Neural progenitor cell (in vitro differentiated cells): Measurements from ENCODE around the gene GRHL1. TPM values are rescaled to one million over a fixed set of nuclear protein-coding genes. Genes with fewer than 3 reads are reported as not detected.
"Not testable (repeated sequence)": the region's sequence is repeated elsewhere in the genome, so short reads cannot be mapped to it uniquely, and the experiment has no call there.

Source experiments
- DNase-seq: peaks from one replicate; pipeline ENCODE4 v3.0.0-alpha.2; 2016; ENCODE audit warnings: low spot score
- H2AFZ ChIP-seq: fragments of 200-600 bp; sonication (generic); replicated peaks from 2 replicates; pipeline ENCODE4 v1.6.1; 2016; ENCODE audit warnings: antibody characterized with exemption
- H3F3A ChIP-seq: fragments of 200-600 bp; sonication (generic); 2 replicates; pipeline ENCODE4 v1.6.1; 2016; ENCODE audit warnings: antibody characterized with exemption, low read depth
- H3K27ac ChIP-seq: fragments of 200-600 bp; sonication (generic); 2 replicates; pipeline ENCODE4 v1.5.1; 2016; ENCODE audit warnings: mild to moderate bottlenecking
- H3K27me3 ChIP-seq: fragments of 200-600 bp; sonication (generic); 2 replicates; pipeline ENCODE4 v1.6.1; 2016; ENCODE audit warnings: mild to moderate bottlenecking, moderate library complexity
- H3K36me3 ChIP-seq: fragments of 200-600 bp; sonication (generic); 2 replicates; pipeline ENCODE4 v1.5.1; 2016
- H3K4me1 ChIP-seq: fragments of 200-600 bp; sonication (generic); 2 replicates; pipeline ENCODE4 v1.6.1; 2016; ENCODE audit warnings: mixed run types
- H3K4me2 ChIP-seq: fragments of 200-600 bp; sonication (generic); 2 replicates; pipeline ENCODE4 v1.6.1; 2016
- H3K4me3 ChIP-seq: fragments of 200-600 bp; sonication (generic); 2 replicates; pipeline ENCODE4 v1.5.1; 2016
- H3K79me2 ChIP-seq: fragments of 200-600 bp; sonication (generic); 2 replicates; pipeline ENCODE4 v1.6.1; 2016; ENCODE audit warnings: low read depth
- H3K9ac ChIP-seq: fragments of 200-600 bp; sonication (generic); 2 replicates; pipeline ENCODE4 v1.6.1; 2016
- H3K9me3 ChIP-seq: fragments of 200-600 bp; sonication (generic); 2 replicates; pipeline ENCODE4 v1.5.1; 2016; ENCODE audit warnings: low read depth
- H4K20me1 ChIP-seq: fragments of 200-600 bp; sonication (generic); 2 replicates; pipeline ENCODE4 v1.6.1; 2016; ENCODE audit warnings: low read depth
- H3K27ac Mint-ChIP-seq: 3 replicates; pipeline ENCODE4 v1.8.0; 2021; ENCODE audit warnings: mixed read lengths
- H3K27me3 Mint-ChIP-seq: 2 replicates; pipeline ENCODE4 v1.8.0; 2022; ENCODE audit warnings: low read depth, mild to moderate bottlenecking, inconsistent platforms, moderate library complexity, mixed read lengths; ENCODE audit not compliant: insufficient read depth
- H3K36me3 Mint-ChIP-seq: 3 replicates; pipeline ENCODE4 v1.8.0; 2021; ENCODE audit warnings: mixed read lengths
- H3K4me1 Mint-ChIP-seq: 3 replicates; pipeline ENCODE4 v1.8.0; 2021; ENCODE audit warnings: mixed read lengths
- H3K4me3 Mint-ChIP-seq: 3 replicates; pipeline ENCODE4 v1.8.0; 2021; ENCODE audit warnings: mild to moderate bottlenecking, moderate library complexity, mixed read lengths
- H3K9me3 Mint-ChIP-seq: 3 replicates; pipeline ENCODE4 v1.8.0; 2020; ENCODE audit warnings: mixed read lengths
- EZH2 ChIP-seq: fragments of 200-600 bp; sonication (generic); IDR thresholded peaks from 2 replicates; pipeline ENCODE4 v1.6.1; 2017; ENCODE audit warnings: antibody characterized with exemption, mild to moderate bottlenecking, moderate library complexity
- EZH2phosphoT487 ChIP-seq: fragments of 200-600 bp; sonication (generic); IDR thresholded peaks from 2 replicates; pipeline ENCODE4 v1.6.1; 2017; ENCODE audit warnings: antibody characterized with exemption
- total RNA-seq: library from RNA; depleted of rRNA; stranded (reverse); fragments of >200 nt; gene quantifications from 2 replicates; pipeline ENCODE4 v1.2.3, GENCODE V29; 2015; ENCODE audit warnings: low replicate concordance
- TF ChIP-seq, protein P1 (sequence below): fragments of 200-600 bp; sonication (generic); IDR thresholded peaks from 2 replicates; pipeline ENCODE4 v1.5.1; 2017; ENCODE audit warnings: antibody characterized with exemption, mild to moderate bottlenecking

GRHL1 gene
- total RNA-seq, 1 donor from 2014 or later: 5.8 TPM

DNA sequence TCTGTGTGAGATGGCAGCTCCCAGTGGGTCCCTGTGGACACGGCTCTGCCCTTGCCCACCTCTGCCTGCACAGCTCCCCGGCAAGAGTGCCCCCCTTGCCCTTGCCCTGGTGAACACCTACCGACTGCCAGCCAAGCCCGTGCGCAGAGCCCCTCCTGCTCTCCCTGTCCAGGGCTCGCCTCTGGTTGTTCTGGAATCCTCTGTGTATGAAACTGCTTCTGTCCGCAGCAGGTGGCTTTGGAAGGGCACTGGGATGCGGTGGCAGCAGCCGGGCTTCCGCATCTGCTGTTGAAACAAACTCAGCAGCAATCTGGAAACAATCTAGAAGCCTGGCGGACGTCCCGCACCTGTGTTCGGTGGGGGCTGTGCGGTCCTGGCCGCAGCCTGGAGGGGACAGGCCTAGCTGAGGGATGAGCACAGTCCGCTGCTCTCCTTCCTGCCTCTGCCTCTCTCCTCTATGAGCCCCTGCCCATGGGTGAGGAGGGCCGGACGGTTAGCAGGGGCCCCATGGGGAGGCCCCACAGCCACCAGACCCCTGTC is 57.8 kb downstream of the GRHL1 start:
- H3K4me1 ChIP-seq: no peaks in the 10 kb centered on the region
- H3K9me3 ChIP-seq: no peaks in the 10 kb centered on the region
- Mint-ChIP-seq H3K4me3 (no peak overlapping the region), H3K27ac (no peak overlapping the region), H3K9me3 (no peaks in the 10 kb centered on the region), H3K27me3 (peaks cover 2% of the 10 kb centered on the region), H3K36me3 (no peaks in the 10 kb centered on the region), H3K4me1 (peaks cover 30% of the 10 kb centered on the region)
- no peak for TF ChIP-seq EZH2phosphoT487
- TF ChIP-seq, protein P1, sequence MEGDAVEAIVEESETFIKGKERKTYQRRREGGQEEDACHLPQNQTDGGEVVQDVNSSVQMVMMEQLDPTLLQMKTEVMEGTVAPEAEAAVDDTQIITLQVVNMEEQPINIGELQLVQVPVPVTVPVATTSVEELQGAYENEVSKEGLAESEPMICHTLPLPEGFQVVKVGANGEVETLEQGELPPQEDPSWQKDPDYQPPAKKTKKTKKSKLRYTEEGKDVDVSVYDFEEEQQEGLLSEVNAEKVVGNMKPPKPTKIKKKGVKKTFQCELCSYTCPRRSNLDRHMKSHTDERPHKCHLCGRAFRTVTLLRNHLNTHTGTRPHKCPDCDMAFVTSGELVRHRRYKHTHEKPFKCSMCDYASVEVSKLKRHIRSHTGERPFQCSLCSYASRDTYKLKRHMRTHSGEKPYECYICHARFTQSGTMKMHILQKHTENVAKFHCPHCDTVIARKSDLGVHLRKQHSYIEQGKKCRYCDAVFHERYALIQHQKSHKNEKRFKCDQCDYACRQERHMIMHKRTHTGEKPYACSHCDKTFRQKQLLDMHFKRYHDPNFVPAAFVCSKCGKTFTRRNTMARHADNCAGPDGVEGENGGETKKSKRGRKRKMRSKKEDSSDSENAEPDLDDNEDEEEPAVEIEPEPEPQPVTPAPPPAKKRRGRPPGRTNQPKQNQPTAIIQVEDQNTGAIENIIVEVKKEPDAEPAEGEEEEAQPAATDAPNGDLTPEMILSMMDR: no peak
- no peak for TF ChIP-seq EZH2
- H3K27ac ChIP-seq: no peak overlapping the region
- no peak overlapping the region for H3K4me3 ChIP-seq
- no peak overlapping the region for H3K4me2 ChIP-seq
- no peaks in the 10 kb centered on the region for H3F3A ChIP-seq
- H3K9ac ChIP-seq: no peak overlapping the region
- H3K27me3 ChIP-seq: no peaks in the 10 kb centered on the region
- H4K20me1 ChIP-seq: no peaks in the 10 kb centered on the region
- no peak overlapping the region for H2AFZ ChIP-seq
- H3K79me2 ChIP-seq: no peaks in the 10 kb centered on the region
- no peak for DNase-seq
- H3K36me3 ChIP-seq: no peaks in the 10 kb centered on the region

DNA sequence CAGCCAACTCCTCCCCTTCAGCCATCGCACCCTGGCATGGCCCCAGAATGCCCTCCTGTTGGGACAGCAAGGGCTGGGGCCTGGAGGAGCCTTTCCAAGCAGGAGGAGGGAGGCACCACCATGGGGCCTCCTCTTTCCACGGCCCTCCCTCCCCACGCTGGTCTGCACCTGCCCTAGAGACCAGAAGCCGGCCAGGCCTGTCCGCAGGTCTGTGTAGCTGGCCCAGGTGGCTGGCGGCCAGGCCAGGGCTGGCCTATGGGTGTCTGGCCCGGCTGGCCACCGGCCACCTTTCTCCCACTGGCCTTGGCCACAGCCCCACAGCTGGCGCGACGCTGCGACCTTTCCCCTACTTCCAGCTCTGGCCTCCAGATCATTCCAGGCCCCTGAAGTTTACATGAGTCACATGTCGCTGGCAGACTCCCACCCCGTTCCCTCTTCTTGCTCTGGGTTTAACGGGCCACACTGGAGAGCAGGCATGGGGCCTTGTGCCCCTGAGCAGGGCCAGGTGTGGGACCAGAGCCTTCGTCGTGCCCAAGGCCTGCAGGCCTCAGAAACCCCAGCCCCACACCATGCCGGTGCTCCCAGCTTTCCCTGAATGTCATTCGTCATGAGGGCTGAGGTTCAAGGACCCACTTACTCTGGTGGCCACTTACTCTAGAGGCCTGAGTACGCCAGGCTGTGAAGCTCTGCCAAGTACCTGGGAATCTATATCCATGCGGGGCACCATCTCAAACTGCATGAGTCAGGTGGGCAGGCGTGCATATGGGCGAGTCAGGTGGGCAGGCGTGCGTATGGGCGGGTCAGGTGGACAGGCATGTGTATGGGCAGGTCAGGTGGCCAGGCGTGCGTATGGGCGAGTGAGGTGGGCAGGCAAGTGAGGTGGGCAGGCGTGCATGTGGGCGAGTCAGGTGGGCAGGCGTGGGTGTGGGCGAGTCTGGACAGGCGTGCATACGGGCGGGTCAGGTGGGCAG is 58.6 kb downstream of the GRHL1 start:
- H3K36me3 ChIP-seq: no peaks in the 10 kb centered on the region
- Mint-ChIP-seq H3K4me1 (peaks cover 30% of the 10 kb centered on the region), H3K36me3 (no peaks in the 10 kb centered on the region), H3K27ac (no peak overlapping the region), H3K27me3 (peaks cover 2% of the 10 kb centered on the region), H3K9me3 (no peaks in the 10 kb centered on the region), H3K4me3 (no peak overlapping the region)
- DNase-seq: no peak
- no peak overlapping the region for H3K9ac ChIP-seq
- no peaks in the 10 kb centered on the region for H3K27me3 ChIP-seq
- TF ChIP-seq EZH2 (no peak), EZH2phosphoT487 (no peak)
- TF ChIP-seq, protein P1: no peak
- no peak overlapping the region for H3K27ac ChIP-seq
- H2AFZ ChIP-seq: no peak overlapping the region
- no peak overlapping the region for H3K4me2 ChIP-seq
- no peaks in the 10 kb centered on the region for H3K9me3 ChIP-seq
- H4K20me1 ChIP-seq: no peaks in the 10 kb centered on the region
- no peaks in the 10 kb centered on the region for H3K4me1 ChIP-seq
- H3K79me2 ChIP-seq: no peaks in the 10 kb centered on the region
- no peaks in the 10 kb centered on the region for H3F3A ChIP-seq
- H3K4me3 ChIP-seq: no peak overlapping the region

DNA sequence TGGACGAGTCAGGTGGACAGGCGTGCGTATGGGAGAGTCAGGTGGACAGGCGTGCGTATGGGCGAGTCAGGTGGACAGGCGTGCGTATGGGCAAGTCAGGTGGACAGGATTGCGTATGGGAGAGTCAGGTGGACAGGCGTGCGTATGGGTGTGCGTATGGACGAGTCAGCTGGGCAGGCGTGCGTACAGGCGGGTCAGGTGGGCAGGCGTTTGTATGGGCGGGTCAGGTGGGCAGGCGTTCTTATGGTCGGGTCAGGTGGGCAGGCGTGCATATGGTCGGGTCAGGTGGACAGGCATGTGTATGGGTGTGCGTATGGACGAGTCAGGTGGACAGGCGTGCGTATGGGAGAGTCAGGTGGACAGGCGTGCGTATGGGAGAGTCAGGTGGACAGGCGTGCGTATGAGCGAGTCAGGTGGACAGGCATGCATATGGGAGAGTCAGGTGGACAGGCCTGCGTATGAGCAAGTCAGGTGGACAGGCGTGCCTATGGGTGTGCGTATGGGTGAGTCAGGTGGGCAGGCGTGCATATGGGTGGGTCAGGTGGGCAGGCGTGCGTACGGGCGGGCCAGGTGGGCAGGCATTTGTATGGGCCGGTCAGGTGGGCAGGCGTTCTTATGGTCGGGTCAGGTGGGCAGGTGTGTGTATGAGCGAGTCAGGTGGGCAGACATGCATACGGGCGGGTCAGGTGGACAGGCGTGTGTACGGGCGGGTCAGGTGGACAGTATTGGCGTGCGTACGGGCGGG is 59.5 kb downstream of the GRHL1 start:
- not testable (repeated sequence) for H3K27ac Mint-ChIP-seq, H3K4me3 Mint-ChIP-seq, H3K4me1 ChIP-seq, H3K36me3 Mint-ChIP-seq, DNase-seq, H3K27me3 ChIP-seq, H3K27me3 Mint-ChIP-seq, H3K27ac ChIP-seq, H3K79me2 ChIP-seq, H3K9me3 Mint-ChIP-seq, H3K9me3 ChIP-seq, H4K20me1 ChIP-seq, H3K4me3 ChIP-seq, H2AFZ ChIP-seq, H3K36me3 ChIP-seq, H3K9ac ChIP-seq, H3K4me2 ChIP-seq, H3F3A ChIP-seq
- H3K4me1 Mint-ChIP-seq: peaks cover 30% of the 10 kb centered on the region

DNA sequence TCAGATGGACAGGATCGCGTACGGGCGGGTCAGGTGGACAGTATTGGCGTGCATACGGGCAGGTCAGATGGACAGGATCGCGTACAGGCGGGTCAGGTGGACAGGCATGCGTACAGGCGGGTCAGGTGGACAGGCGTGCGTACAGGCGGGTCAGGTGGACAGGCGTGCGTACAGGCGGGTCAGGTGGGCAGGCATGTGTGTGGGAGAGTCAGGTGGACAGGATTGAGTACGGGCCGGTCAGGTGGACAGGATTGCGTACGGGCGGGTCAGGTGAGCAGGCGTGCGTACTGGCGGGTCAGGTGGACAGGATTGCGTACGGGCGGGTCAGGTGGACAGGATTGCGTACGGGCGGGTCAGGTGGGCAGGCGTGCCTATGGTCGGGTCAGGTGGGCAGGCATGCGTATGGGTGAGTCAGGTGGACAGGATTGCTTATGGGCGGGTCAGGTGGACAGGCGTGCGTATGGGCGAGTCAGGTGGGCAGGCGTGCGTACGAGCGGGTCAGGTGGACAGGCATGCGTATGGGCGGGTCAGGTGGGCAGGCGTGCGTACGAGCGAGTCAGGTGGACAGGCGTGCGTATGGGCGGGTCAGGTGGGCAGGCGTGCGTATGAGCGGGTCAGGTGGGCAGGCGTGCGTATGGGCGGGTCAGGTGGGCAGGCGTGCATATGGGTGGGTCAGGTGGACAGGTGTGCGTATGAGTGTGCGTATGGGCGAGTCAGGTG is 60.3 kb downstream of the GRHL1 start:
- H3K27ac Mint-ChIP-seq, H3K4me3 ChIP-seq, H3K36me3 ChIP-seq, H3K4me2 ChIP-seq, H3F3A ChIP-seq, H3K9ac ChIP-seq, H3K27ac ChIP-seq, H2AFZ ChIP-seq, H4K20me1 ChIP-seq, H3K9me3 Mint-ChIP-seq, H3K27me3 Mint-ChIP-seq, H3K79me2 ChIP-seq, H3K27me3 ChIP-seq, H3K9me3 ChIP-seq, H3K4me1 ChIP-seq, H3K36me3 Mint-ChIP-seq, DNase-seq, H3K4me3 Mint-ChIP-seq: not testable (repeated sequence)
- H3K4me1 Mint-ChIP-seq: peaks cover 28% of the 10 kb centered on the region

DNA sequence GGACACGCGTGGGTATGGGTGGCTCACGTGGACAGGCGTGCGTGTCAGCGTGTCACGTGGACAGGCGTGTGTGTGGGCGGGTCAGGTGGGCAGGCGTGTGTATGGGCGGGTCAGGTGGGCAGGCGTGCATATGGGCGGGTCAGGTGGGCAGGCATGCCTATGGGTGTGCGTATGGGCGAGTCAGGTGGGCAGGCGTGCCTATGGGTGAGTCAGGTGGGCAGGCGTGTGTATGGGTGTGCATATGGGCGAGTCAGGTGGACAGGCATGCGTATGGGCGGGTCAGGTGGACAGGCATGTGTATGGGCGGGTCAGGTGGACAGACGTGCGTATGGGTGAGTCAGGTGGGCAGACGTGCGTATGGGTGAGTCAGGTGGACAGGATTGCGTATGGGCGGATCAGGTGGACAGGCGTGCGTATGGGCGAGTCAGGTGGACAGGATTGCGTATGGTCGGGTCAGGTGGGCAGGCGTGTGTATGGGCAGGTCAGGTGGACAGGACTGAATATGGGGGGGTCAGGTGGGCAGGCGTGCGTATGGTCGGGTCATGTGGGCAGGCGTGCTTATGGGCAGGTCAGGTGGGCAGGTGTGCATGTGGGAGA is 61.0 kb downstream of the GRHL1 start:
- H4K20me1 ChIP-seq, H3K27ac Mint-ChIP-seq, H3K4me3 Mint-ChIP-seq, H3K4me2 ChIP-seq, H3K4me3 ChIP-seq, H3K9me3 ChIP-seq, H3K9ac ChIP-seq, H3K27ac ChIP-seq, H3K27me3 Mint-ChIP-seq, H3K36me3 ChIP-seq, H3K27me3 ChIP-seq, H3K9me3 Mint-ChIP-seq, H3K36me3 Mint-ChIP-seq, H2AFZ ChIP-seq, DNase-seq, H3F3A ChIP-seq, H3K79me2 ChIP-seq, H3K4me1 ChIP-seq: not testable (repeated sequence)
- H3K4me1 Mint-ChIP-seq: peaks cover 22% of the 10 kb centered on the region
